ENCODE results near the gene OAF.

The OAF gene

DNA sequence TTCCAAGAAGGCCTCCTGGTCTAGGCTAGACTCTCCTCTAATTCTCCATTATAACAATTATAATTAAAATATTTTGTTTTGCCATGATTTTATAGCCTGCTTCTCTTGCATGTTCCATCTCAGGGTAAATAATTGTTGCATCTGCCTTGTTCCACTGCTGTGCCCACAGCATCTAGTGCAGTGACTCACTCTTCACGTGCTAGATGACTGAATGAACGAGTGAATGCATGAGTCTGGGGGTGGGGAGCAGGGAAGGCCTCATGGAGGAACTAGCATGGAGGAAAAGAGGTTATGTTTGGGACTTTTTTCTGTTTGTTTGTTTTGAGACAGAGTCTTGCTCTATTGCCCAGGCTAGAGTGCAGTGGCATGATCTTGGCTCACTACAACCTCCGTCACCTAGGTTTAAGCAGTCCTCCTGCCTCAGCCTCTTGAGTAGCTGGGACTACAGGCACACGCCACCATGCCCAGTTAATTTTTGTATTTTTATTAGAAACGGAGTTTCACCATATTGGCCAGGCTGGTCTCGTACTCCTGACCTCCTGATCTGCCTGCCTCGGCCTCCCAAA lies 5.2 kb upstream of the OAF start:
- H4K8ac ChIP-seq (ENCODE audit: low read depth, low read length): no peak overlapping the region
- no peak overlapping the region for H3K9ac ChIP-seq (ENCODE audit: low read depth, low read length, poor library complexity)
- no peak overlapping the region for H3K27ac ChIP-seq (replicated peaks; ENCODE audit: low read length)
- no peak overlapping the region for H4K91ac ChIP-seq (ENCODE audit: low read depth, low read length, poor library complexity)
- no peak overlapping the region for H2AK5ac ChIP-seq (ENCODE audit: low read depth, low read length)
- H3K18ac ChIP-seq (ENCODE audit: low read length): no peak overlapping the region
- peaks cover 0 to 32% (median 3%) of the 10 kb centered on the region in 3 experiments for H3K27me3 ChIP-seq (ENCODE audit: control insufficient read depth in 3 of 3, insufficient read depth in 3 of 3, low read depth in 1 of 3, low read length in 3 of 3)
- no peak overlapping the region for H3K4me3 ChIP-seq (ENCODE audit: low read length in 2 of 2)
- H3K79me1 ChIP-seq (ENCODE audit: low read depth, low read length): no peaks in the 10 kb centered on the region
- no peak overlapping the region for H3K14ac ChIP-seq (ENCODE audit: low read length)
- H2AFZ ChIP-seq (ENCODE audit: low read length): no peak overlapping the region
- H2BK5ac ChIP-seq (ENCODE audit: low read length): no peak overlapping the region
- H3K9me3 ChIP-seq (replicated peaks in 1 of 2; ENCODE audit: control insufficient read depth in 2 of 2, insufficient read depth in 1 of 2, low read depth in 1 of 2, low read length in 2 of 2): no peaks in the 10 kb centered on the region
- no peak overlapping the region for H2BK12ac ChIP-seq (ENCODE audit: low read length)
- peaks cover 11% of the 10 kb centered on the region in 2 donors for H3K4me1 ChIP-seq (ENCODE audit: control insufficient read depth in 2 of 2, insufficient read depth in 1 of 2, low read depth in 1 of 2, low read length in 2 of 2)
- no peak overlapping the region for H2BK120ac ChIP-seq (ENCODE audit: low read depth, low read length)
- no peak overlapping the region for H2BK15ac ChIP-seq (ENCODE audit: low read length)
- no peak overlapping the region for H3K4me2 ChIP-seq (ENCODE audit: insufficient read depth, low read length, poor library complexity, severe bottlenecking)
- no peaks in the 10 kb centered on the region for H3K36me3 ChIP-seq (replicated peaks in 1 of 2; ENCODE audit: control insufficient read depth in 2 of 2, insufficient read depth in 2 of 2, low read length in 2 of 2)
- no peak overlapping the region for H3K23ac ChIP-seq (ENCODE audit: low read depth, low read length, poor library complexity)
- no CpG with 5 or more reads among the region's 7 CpGs for WGBS, 2 donors (ENCODE audit: extremely low coverage in 2 of 2, insufficient read length in 2 of 2, insufficient replicate concordance in 1 of 2)
- H3K4ac ChIP-seq (ENCODE audit: low read length): no peak overlapping the region
- no peak for DNase-seq (ENCODE audit: low spot score)

DNA sequence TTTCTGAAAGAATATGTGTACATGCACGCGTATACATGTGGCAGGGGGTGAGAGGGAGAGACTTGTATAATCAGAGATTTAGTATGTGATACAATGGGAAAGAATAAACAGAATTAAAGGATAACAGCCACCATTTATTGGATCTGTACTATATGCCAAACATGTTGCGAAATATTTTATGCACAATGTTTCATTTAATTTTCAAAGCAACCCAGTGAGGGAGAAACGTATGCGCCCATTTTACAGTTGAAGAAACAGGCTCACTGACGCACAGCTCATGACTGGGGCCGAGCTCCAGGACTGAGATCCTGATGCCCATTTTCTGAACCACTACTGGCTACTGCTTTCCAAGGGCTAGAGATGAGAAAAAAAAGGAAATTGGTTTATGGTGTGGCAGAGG lies 3.3 kb upstream of the OAF start:
- H2AFZ ChIP-seq (ENCODE audit: low read length): peak overlapping the region; percentile 58
- no peaks in the 10 kb centered on the region for H3K79me1 ChIP-seq (ENCODE audit: low read depth, low read length)
- H3K9ac ChIP-seq (ENCODE audit: low read depth, low read length, poor library complexity): no peak overlapping the region
- H3K4me2 ChIP-seq (ENCODE audit: insufficient read depth, low read length, poor library complexity, severe bottlenecking): no peak overlapping the region
- no peaks in the 10 kb centered on the region for H3K9me3 ChIP-seq (replicated peaks in 1 of 2; ENCODE audit: control insufficient read depth in 2 of 2, insufficient read depth in 1 of 2, low read depth in 1 of 2, low read length in 2 of 2)
- no peak overlapping the region for H3K14ac ChIP-seq (ENCODE audit: low read length)
- no peak overlapping the region for H4K91ac ChIP-seq (ENCODE audit: low read depth, low read length, poor library complexity)
- no peak overlapping the region for H2BK15ac ChIP-seq (ENCODE audit: low read length)
- H2BK12ac ChIP-seq (ENCODE audit: low read length): no peak overlapping the region
- H3K27me3 ChIP-seq (ENCODE audit: control insufficient read depth in 3 of 3, insufficient read depth in 3 of 3, low read depth in 1 of 3, low read length in 3 of 3): peaks cover 3 to 42% (median 6%) of the 10 kb centered on the region in 3 experiments
- no peak overlapping the region for H2BK120ac ChIP-seq (ENCODE audit: low read depth, low read length)
- H3K18ac ChIP-seq (ENCODE audit: low read length): no peak overlapping the region
- H3K4me1 ChIP-seq (ENCODE audit: control insufficient read depth in 2 of 2, insufficient read depth in 1 of 2, low read depth in 1 of 2, low read length in 2 of 2): peaks cover 13 to 20% of the 10 kb centered on the region in 2 donors
- no CpG with 5 or more reads among the region's 7 CpGs for WGBS, 2 donors (ENCODE audit: extremely low coverage in 2 of 2, insufficient read length in 2 of 2, insufficient replicate concordance in 1 of 2)
- H2BK5ac ChIP-seq (ENCODE audit: low read length): no peak overlapping the region
- no peak overlapping the region for H2AK5ac ChIP-seq (ENCODE audit: low read depth, low read length)
- no peak overlapping the region for H4K8ac ChIP-seq (ENCODE audit: low read depth, low read length)
- H3K36me3 ChIP-seq (replicated peaks in 1 of 2; ENCODE audit: control insufficient read depth in 2 of 2, insufficient read depth in 2 of 2, low read length in 2 of 2): no peaks in the 10 kb centered on the region
- H3K27ac ChIP-seq (replicated peaks; ENCODE audit: low read length): no peak overlapping the region
- H3K4ac ChIP-seq (ENCODE audit: low read length): no peak overlapping the region
- H3K4me3 ChIP-seq (ENCODE audit: low read length in 2 of 2): no peak overlapping the region
- H3K23ac ChIP-seq (ENCODE audit: low read depth, low read length, poor library complexity): no peak overlapping the region
- no peak for DNase-seq (ENCODE audit: low spot score)

- no peak overlapping the region for H2BK12ac ChIP-seq (ENCODE audit: low read length)
- H2AK5ac ChIP-seq (ENCODE audit: low read depth, low read length): no peak overlapping the region
- H4K91ac ChIP-seq (ENCODE audit: low read depth, low read length, poor library complexity): no peak overlapping the region
- H3K27ac ChIP-seq (replicated peaks; ENCODE audit: low read length): no peak overlapping the region
- DNase-seq (ENCODE audit: low spot score): no peak
- no peak overlapping the region for H3K23ac ChIP-seq (ENCODE audit: low read depth, low read length, poor library complexity)
- WGBS, 2 donors (ENCODE audit: extremely low coverage in 2 of 2, insufficient read length in 2 of 2, insufficient replicate concordance in 1 of 2): no CpG with 5 or more reads among the region's 13 CpGs
- H3K36me3 ChIP-seq (replicated peaks in 1 of 2; ENCODE audit: control insufficient read depth in 2 of 2, insufficient read depth in 2 of 2, low read length in 2 of 2): no peaks in the 10 kb centered on the region
- H3K14ac ChIP-seq (ENCODE audit: low read length): peak overlapping the region; percentile 14
- H3K9me3 ChIP-seq (replicated peaks in 1 of 2; ENCODE audit: control insufficient read depth in 2 of 2, insufficient read depth in 1 of 2, low read depth in 1 of 2, low read length in 2 of 2): no peaks in the 10 kb centered on the region
- H3K4ac ChIP-seq (ENCODE audit: low read length): no peak overlapping the region
- H3K4me1 ChIP-seq (ENCODE audit: control insufficient read depth in 2 of 2, insufficient read depth in 1 of 2, low read depth in 1 of 2, low read length in 2 of 2): peaks cover 13 to 25% of the 10 kb centered on the region in 2 donors
- H3K4me3 ChIP-seq (ENCODE audit: low read length in 2 of 2): peak overlapping the region in 1 of 2 donors; percentile 47
- H4K8ac ChIP-seq (ENCODE audit: low read depth, low read length): no peak overlapping the region
- peaks cover 3 to 47% (median 6%) of the 10 kb centered on the region in 3 experiments for H3K27me3 ChIP-seq (ENCODE audit: control insufficient read depth in 3 of 3, insufficient read depth in 3 of 3, low read depth in 1 of 3, low read length in 3 of 3)
- H2AFZ ChIP-seq (ENCODE audit: low read length): peak overlapping the region; percentile 58
- no peak overlapping the region for H2BK120ac ChIP-seq (ENCODE audit: low read depth, low read length)
- H3K79me1 ChIP-seq (ENCODE audit: low read depth, low read length): no peaks in the 10 kb centered on the region
- H3K9ac ChIP-seq (ENCODE audit: low read depth, low read length, poor library complexity): no peak overlapping the region
- H2BK15ac ChIP-seq (ENCODE audit: low read length): no peak overlapping the region
- no peak overlapping the region for H2BK5ac ChIP-seq (ENCODE audit: low read length)
- H3K18ac ChIP-seq (ENCODE audit: low read length): no peak overlapping the region
- no peak overlapping the region for H3K4me2 ChIP-seq (ENCODE audit: insufficient read depth, low read length, poor library complexity, severe bottlenecking)
These were observed 2.8 kb upstream of the OAF start for GRCh38 chr11:120208001-120208441.

- no peak overlapping the region for H2BK12ac ChIP-seq (ENCODE audit: low read length)
- H2BK5ac ChIP-seq (ENCODE audit: low read length): no peak overlapping the region
- no peak overlapping the region for H3K27ac ChIP-seq (replicated peaks; ENCODE audit: low read length)
- no peak overlapping the region for H2BK120ac ChIP-seq (ENCODE audit: low read depth, low read length)
- H3K9me3 ChIP-seq (replicated peaks in 1 of 2; ENCODE audit: control insufficient read depth in 2 of 2, insufficient read depth in 1 of 2, low read depth in 1 of 2, low read length in 2 of 2): no peaks in the 10 kb centered on the region
- H3K4ac ChIP-seq (ENCODE audit: low read length): no peak overlapping the region
- H4K8ac ChIP-seq (ENCODE audit: low read depth, low read length): no peak overlapping the region
- H3K27me3 ChIP-seq (ENCODE audit: control insufficient read depth in 3 of 3, insufficient read depth in 3 of 3, low read depth in 1 of 3, low read length in 3 of 3): peaks cover 3 to 55% (median 6%) of the 10 kb centered on the region in 3 experiments
- no peak overlapping the region for H3K23ac ChIP-seq (ENCODE audit: low read depth, low read length, poor library complexity)
- H4K91ac ChIP-seq (ENCODE audit: low read depth, low read length, poor library complexity): no peak overlapping the region
- no peaks in the 10 kb centered on the region for H3K79me1 ChIP-seq (ENCODE audit: low read depth, low read length)
- H3K9ac ChIP-seq (ENCODE audit: low read depth, low read length, poor library complexity): no peak overlapping the region
- H3K14ac ChIP-seq (ENCODE audit: low read length): no peak overlapping the region
- no peak overlapping the region for H2AFZ ChIP-seq (ENCODE audit: low read length)
- no peak overlapping the region for H3K4me3 ChIP-seq (ENCODE audit: low read length in 2 of 2)
- H2AK5ac ChIP-seq (ENCODE audit: low read depth, low read length): no peak overlapping the region
- no peak overlapping the region for H3K4me2 ChIP-seq (ENCODE audit: insufficient read depth, low read length, poor library complexity, severe bottlenecking)
- no peak overlapping the region for H2BK15ac ChIP-seq (ENCODE audit: low read length)
- no CpG with 5 or more reads among the region's 6 CpGs for WGBS, 2 donors (ENCODE audit: extremely low coverage in 2 of 2, insufficient read length in 2 of 2, insufficient replicate concordance in 1 of 2)
- no peak overlapping the region for H3K18ac ChIP-seq (ENCODE audit: low read length)
- DNase-seq (ENCODE audit: low spot score): no peak
- peaks cover 15 to 28% of the 10 kb centered on the region in 2 donors for H3K4me1 ChIP-seq (ENCODE audit: control insufficient read depth in 2 of 2, insufficient read depth in 1 of 2, low read depth in 1 of 2, low read length in 2 of 2)
- H3K36me3 ChIP-seq (replicated peaks in 1 of 2; ENCODE audit: control insufficient read depth in 2 of 2, insufficient read depth in 2 of 2, low read length in 2 of 2): no peaks in the 10 kb centered on the region
These were observed 2.1 kb upstream of the OAF start for GRCh38 chr11:120208777-120209176.
